Activated CD8-positive, alpha-beta memory T cell treated with anti-CD3 and anti-CD28 coated beads for 48 hours (primary cell): ENCODE results near the gene MIER2.
"Not testable (repeated sequence)": the region's sequence is repeated elsewhere in the genome, so short reads cannot be mapped to it uniquely, and the experiment has no call there.

ENCODE experiments used
- DNase-seq, 3 experiments: peaks; one replicate each; pipeline ENCODE4 v3.0.0-alpha.2; 2020; ENCODE audit warnings: low read depth in 2 of 3, low spot score in 2 of 3

MIER2 gene

DNA sequence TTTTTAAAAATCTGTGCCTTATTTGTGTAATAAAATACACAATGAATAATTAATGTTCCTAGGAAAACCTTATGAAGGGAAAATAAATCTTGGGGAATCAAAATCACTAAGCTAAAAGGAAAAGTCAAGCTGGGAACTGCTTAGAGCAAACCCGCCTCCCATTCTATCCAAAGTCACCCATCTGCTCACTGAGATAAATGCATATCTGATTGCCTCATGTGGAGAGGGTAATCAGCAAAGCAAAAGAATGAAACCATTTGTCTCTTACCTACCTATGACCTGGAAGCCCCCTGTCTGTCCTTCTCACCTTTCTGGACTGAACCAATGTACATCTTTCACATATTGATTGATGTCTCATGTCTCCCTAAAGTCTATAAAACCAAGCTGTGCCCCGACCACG, 87.8 kb downstream of the MIER2 start:
- DNase-seq: not testable (repeated sequence)
